AG10803 (cell line): ENCODE measurements around the gene ABCC11.
"Not testable (repeated sequence)": the region's sequence is repeated elsewhere in the genome, so short reads cannot be mapped to it uniquely, and the experiment has no call there.

Experiments used
- DNase-seq: peaks from one replicate; pipeline ENCODE4 v3.0.0; 2010; ENCODE audit warnings: low read depth
- H3K4me3 ChIP-seq: 2 replicates; pipeline ENCODE4 v1.5.1; 2011; ENCODE audit warnings: mild to moderate bottlenecking, low read length, control low read depth
- CTCF ChIP-seq: conservative IDR thresholded peaks from 2 replicates; pipeline ENCODE4 v1.5.1; 2011; ENCODE audit warnings: mild to moderate bottlenecking, low read length, control low read depth, inconsistent platforms

Gene ABCC11

GRCh38 chr16:48250520-48251278 lies 3.4 kb upstream of the ABCC11 start:
- TF ChIP-seq CTCF: no peak
- no peak for DNase-seq

GRCh38 chr16:48246066-48246465 lies 1.3 kb downstream of the ABCC11 start:
- peak; percentile 45 for DNase-seq
- TF ChIP-seq CTCF: no peak
- H3K4me3 ChIP-seq: peak overlapping the region; percentile 23; the same call in 1 of the 2 replicates

More at GRCh38 chr16:48250520-48251278, 3.4 kb upstream of the ABCC11 start:
- no peak overlapping the region for H3K4me3 ChIP-seq

- no peak for DNase-seq
- TF ChIP-seq CTCF: no peak
- H3K4me3 ChIP-seq: peak overlapping the region; percentile 89
Observed at GRCh38 chr16:48244863-48245195, 2.5 kb downstream of the ABCC11 start.

GRCh38 chr16:48244080-48244862 lies 3.1 kb downstream of the ABCC11 start, which contains the start of gene LONP2:
Gene LONP2 (plus strand): TSS chr16:48244300. CDS start chr16:48244389, 89 bp downstream.
- TF ChIP-seq CTCF: no peak
- DNase-seq: peak; percentile 85
- H3K4me3 ChIP-seq: peak within 1 kb of the TSS; percentile 89

- DNase-seq, H3K4me3 ChIP-seq: not testable (repeated sequence)
Observed at GRCh38 chr16:48240147-48240546, 7.2 kb downstream of the ABCC11 start.

GRCh38 chr16:48236286-48236685 lies 11.1 kb downstream of the ABCC11 start:
- no peak for TF ChIP-seq CTCF
- no peak overlapping the region for H3K4me3 ChIP-seq
- no peak for DNase-seq

GRCh38 chr16:48235556-48236136 lies 11.7 kb downstream of the ABCC11 start:
- DNase-seq: no peak
- no peak for TF ChIP-seq CTCF
- no peak overlapping the region for H3K4me3 ChIP-seq
